HepG2 (cell line): Measurements from ENCODE around the gene KIAA2012. TPM values are rescaled to one million over a fixed set of nuclear protein-coding genes. Genes with fewer than 3 reads are reported as not detected.

ENCODE experiments used
- CHCHD3 ChIP-seq: sonication (generic); formaldehyde crosslinking; IDR thresholded peaks from 2 replicates; pipeline ENCODE4 v1.8.0; 2022; ENCODE audit warnings: mild to moderate bottlenecking, missing genetic modification reagents, moderate library complexity
- EZH2 ChIP-seq: conservative IDR thresholded peaks from 2 replicates; pipeline ENCODE4 v1.6.1; 2012; ENCODE audit warnings: mild to moderate bottlenecking, low read depth, low read length, moderate library complexity
- FOXC1 ChIP-seq: sonication (generic); formaldehyde crosslinking; IDR thresholded peaks from 2 replicates; pipeline ENCODE4 v1.8.0; 2022; ENCODE audit warnings: mild to moderate bottlenecking, missing genetic modification reagents, borderline replicate concordance
- GABPA ChIP-seq, 2 experiments: IDR thresholded peaks; 2 replicates each; pipeline ENCODE4 v1.6.1; 2011 to 2016; ENCODE audit warnings: low read depth in 2 of 2, low read length in 1 of 2, missing biosample characterization in 1 of 2, missing genetic modification characterization in 1 of 2
- MIER3 ChIP-seq: IDR thresholded peaks from 2 replicates; pipeline ENCODE4 v1.6.1; 2016; ENCODE audit warnings: missing compliant biosample characterization, borderline replicate concordance
- NFRKB ChIP-seq: fragments of 450-650 bp; IDR thresholded peaks from 2 replicates; pipeline ENCODE4 v1.6.1; 2017
- NR1H2 ChIP-seq: sonication (generic); formaldehyde crosslinking; IDR thresholded peaks from 2 replicates; pipeline ENCODE4 v1.8.1; 2022; ENCODE audit warnings: low read depth, missing genetic modification reagents, borderline replicate concordance
- SMARCC2 ChIP-seq: fragments of 450-650 bp; IDR thresholded peaks from 2 replicates; pipeline ENCODE4 v1.6.1; 2017; ENCODE audit warnings: antibody characterized with exemption, mild to moderate bottlenecking
- SMARCE1 ChIP-seq: fragments of 450-650 bp; IDR thresholded peaks from 2 replicates; pipeline ENCODE4 v1.6.1; 2017; ENCODE audit warnings: borderline replicate concordance
- SNRNP70 ChIP-seq: fragments of 200-400 bp; formaldehyde crosslinking; IDR thresholded peaks from 2 replicates; pipeline ENCODE4 v1.6.1; 2017; ENCODE audit warnings: mild to moderate bottlenecking, low read depth, low read length, moderate library complexity
- SUZ12 ChIP-seq: fragments of 150-350 bp; IDR thresholded peaks from 2 replicates; pipeline ENCODE4 v1.6.1; 2014; ENCODE audit warnings: low read depth, low read length
- TAF1 ChIP-seq: sonication (generic); formaldehyde crosslinking; IDR thresholded peaks from 2 replicates; pipeline ENCODE4 v1.4.0; 2020; ENCODE audit warnings: missing genetic modification reagents
- TCF7L2 ChIP-seq: IDR thresholded peaks from 2 replicates; pipeline ENCODE4 v1.6.1; 2011; ENCODE audit warnings: mild to moderate bottlenecking, low read depth, low read length, moderate library complexity
- ZBTB42 ChIP-seq: sonication (generic); formaldehyde crosslinking; IDR thresholded peaks from 2 replicates; pipeline ENCODE4 v1.5.0; 2020; ENCODE audit warnings: mild to moderate bottlenecking, missing genetic modification reagents
- ZFY ChIP-seq: sonication (generic); formaldehyde crosslinking; IDR thresholded peaks from 2 replicates; pipeline ENCODE4 v1.4.0; 2020; ENCODE audit warnings: missing genetic modification reagents
- ZMYM4 ChIP-seq: sonication (generic); formaldehyde crosslinking; IDR thresholded peaks from 2 replicates; pipeline ENCODE4 v1.8.1; 2023; ENCODE audit warnings: mild to moderate bottlenecking, missing genetic modification reagents
- ZNF160 ChIP-seq: sonication (generic); formaldehyde crosslinking; IDR thresholded peaks from 2 replicates; pipeline ENCODE4 v1.8.0; 2022; ENCODE audit warnings: mild to moderate bottlenecking, inconsistent platforms, missing genetic modification reagents
- ZNF235 ChIP-seq: sonication (generic); formaldehyde crosslinking; IDR thresholded peaks from 2 replicates; pipeline ENCODE4 v1.8.1; 2023; ENCODE audit warnings: mild to moderate bottlenecking, missing genetic modification reagents, borderline replicate concordance
- ZNF263 ChIP-seq: sonication (generic); formaldehyde crosslinking; IDR thresholded peaks from 2 replicates; pipeline ENCODE4 v1.4.0; 2020; ENCODE audit warnings: missing genetic modification reagents
- ZNF431 ChIP-seq: sonication (generic); formaldehyde crosslinking; IDR thresholded peaks from 2 replicates; pipeline ENCODE4 v1.9.0; 2022; ENCODE audit warnings: missing genetic modification reagents, low read depth, mild to moderate bottlenecking, borderline replicate concordance
- ZNF629 ChIP-seq: sonication (generic); formaldehyde crosslinking; conservative IDR thresholded peaks from 2 replicates; pipeline ENCODE4 v1.5.0; 2020; ENCODE audit warnings: missing genetic modification reagents
- ZNF788 ChIP-seq: sonication (generic); formaldehyde crosslinking; IDR thresholded peaks from 2 replicates; pipeline ENCODE4 v1.5.0; 2020; ENCODE audit warnings: mild to moderate bottlenecking, missing genetic modification reagents, borderline replicate concordance
- ZSCAN9 ChIP-seq: IDR thresholded peaks from 2 replicates; pipeline ENCODE4 v1.6.1; 2016; ENCODE audit warnings: borderline replicate concordance
- polyA plus RNA-seq, 8 experiments: library from polyadenylated mRNA; depleted of rRNA in 3 of 8; stranded (reverse) in 7 of 8; unstranded in 1 of 8; fragments of >200 nt; fragmentation: Illumina TruSeq in 4 of 8; extraction: Trizol in 4 of 8; gene quantifications; 2 replicates each; pipeline versions ENCODE4 v1.2.1 to v1.2.3, GENCODE V29; 2011 to 2016; ENCODE audit warnings: low read depth in 4 of 8, missing spikeins in 1 of 8, mixed read lengths in 1 of 8; ENCODE audit not compliant: insufficient read depth in 1 of 8
- total RNA-seq, 5 experiments: library from RNA; depleted of rRNA; stranded (reverse); fragments of >200 nt; fragmentation: Illumina TruSeq; extraction: Trizol; gene quantifications; 2 replicates each; pipeline ENCODE4 v1.2.3, GENCODE V29; 2016; ENCODE audit warnings: low read depth in 1 of 5
- TF ChIP-seq, protein P1 (sequence below): conservative IDR thresholded peaks from 2 replicates; pipeline ENCODE4 v1.6.1; 2018; ENCODE audit warnings: missing genetic modification reagents
- TF ChIP-seq, protein P2 (sequence below): IDR thresholded peaks from 2 replicates; pipeline ENCODE4 v1.6.1; 2016; ENCODE audit warnings: missing biosample characterization, missing genetic modification reagents, low read depth
- TF ChIP-seq, protein P3 (sequence below): sonication (generic); formaldehyde crosslinking; IDR thresholded peaks from 2 replicates; pipeline ENCODE4 v1.4.0; 2020; ENCODE audit warnings: missing genetic modification reagents

The KIAA2012 gene
- total and polyA plus RNA-seq, 2 of the 13 experiments (the other 11 are each of a cell fraction or from before 2014, with no cell fraction given): not detected

- TF ChIP-seq, protein P1, sequence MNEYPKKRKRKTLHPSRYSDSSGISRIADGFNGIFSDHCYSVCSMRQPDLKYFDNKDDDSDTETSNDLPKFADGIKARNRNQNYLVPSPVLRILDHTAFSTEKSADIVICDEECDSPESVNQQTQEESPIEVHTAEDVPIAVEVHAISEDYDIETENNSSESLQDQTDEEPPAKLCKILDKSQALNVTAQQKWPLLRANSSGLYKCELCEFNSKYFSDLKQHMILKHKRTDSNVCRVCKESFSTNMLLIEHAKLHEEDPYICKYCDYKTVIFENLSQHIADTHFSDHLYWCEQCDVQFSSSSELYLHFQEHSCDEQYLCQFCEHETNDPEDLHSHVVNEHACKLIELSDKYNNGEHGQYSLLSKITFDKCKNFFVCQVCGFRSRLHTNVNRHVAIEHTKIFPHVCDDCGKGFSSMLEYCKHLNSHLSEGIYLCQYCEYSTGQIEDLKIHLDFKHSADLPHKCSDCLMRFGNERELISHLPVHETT (CRISPR knock-in tag): no peak
- TF ChIP-seq CHCHD3 (no peak), MIER3 (CRISPR knock-in tag) (no peak), NFRKB (no peak), FOXC1 (CRISPR knock-in tag) (no peak), ZNF263 (CRISPR knock-in tag) (0 out of 2 replicates have a peak, but pooled peaks have one; percentile 4), TAF1 (CRISPR knock-in tag) (no peak; the same call in 1 of the 2 replicates), ZNF431 (0 out of 2 replicates have a peak, but pooled peaks have one; percentile 14), ZNF235 (CRISPR knock-in tag) (0 out of 2 replicates have a peak, but pooled peaks have one; percentile 26), ZMYM4 (CRISPR knock-in tag) (no peak), NR1H2 (CRISPR knock-in tag) (no peak), ZNF160 (CRISPR knock-in tag) (no peak), SUZ12 (no peak), ZSCAN9 (CRISPR knock-in tag) (no peak), ZNF629 (CRISPR knock-in tag) (no peak), ZFY (0 out of 2 replicates have a peak, but pooled peaks have one; percentile 6), GABPA (IDR thresholded peaks at IDR 0.05; ENCODE audit: low read depth, low read length) (no peak), GABPA (CRISPR knock-in tag; IDR thresholded peaks at IDR 0.05; ENCODE audit: low read depth) (no peak), SMARCC2 (no peak), ZBTB42 (CRISPR knock-in tag) (no peak), SNRNP70 (no peak), SMARCE1 (no peak), EZH2 (peak; percentile 87; the same call in 1 of the 2 replicates), TCF7L2 (no peak), ZNF788 (CRISPR knock-in tag) (no peak)
- TF ChIP-seq, protein P2, sequence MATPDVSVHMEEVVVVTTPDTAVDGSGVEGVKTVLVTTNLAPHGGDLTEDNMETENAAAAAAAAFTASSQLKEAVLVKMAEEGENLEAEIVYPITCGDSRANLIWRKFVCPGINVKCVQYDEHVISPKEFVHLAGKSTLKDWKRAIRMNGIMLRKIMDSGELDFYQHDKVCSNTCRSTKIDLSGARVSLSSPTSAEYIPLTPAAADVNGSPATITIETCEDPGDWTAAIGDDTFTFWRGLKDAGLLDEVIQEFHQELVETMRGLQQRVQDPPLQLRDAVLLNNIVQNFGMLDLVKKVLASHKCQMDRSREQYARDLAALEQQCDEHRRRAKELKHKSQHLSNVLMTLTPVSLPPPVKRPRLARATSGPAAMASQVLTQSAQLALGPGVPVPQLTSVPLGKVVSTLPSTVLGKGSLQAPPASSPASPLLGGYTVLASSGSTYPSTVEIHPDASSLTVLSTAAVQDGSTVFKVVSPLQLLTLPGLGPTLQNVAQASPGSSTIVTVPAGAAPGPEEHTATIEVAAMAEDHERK (CRISPR knock-in tag): no peak
- TF ChIP-seq, protein P3, sequence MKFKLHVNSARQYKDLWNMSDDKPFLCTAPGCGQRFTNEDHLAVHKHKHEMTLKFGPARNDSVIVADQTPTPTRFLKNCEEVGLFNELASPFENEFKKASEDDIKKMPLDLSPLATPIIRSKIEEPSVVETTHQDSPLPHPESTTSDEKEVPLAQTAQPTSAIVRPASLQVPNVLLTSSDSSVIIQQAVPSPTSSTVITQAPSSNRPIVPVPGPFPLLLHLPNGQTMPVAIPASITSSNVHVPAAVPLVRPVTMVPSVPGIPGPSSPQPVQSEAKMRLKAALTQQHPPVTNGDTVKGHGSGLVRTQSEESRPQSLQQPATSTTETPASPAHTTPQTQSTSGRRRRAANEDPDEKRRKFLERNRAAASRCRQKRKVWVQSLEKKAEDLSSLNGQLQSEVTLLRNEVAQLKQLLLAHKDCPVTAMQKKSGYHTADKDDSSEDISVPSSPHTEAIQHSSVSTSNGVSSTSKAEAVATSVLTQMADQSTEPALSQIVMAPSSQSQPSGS (CRISPR knock-in tag): no peak
Measured at GRCh38 chr2:202034249-202035088, 38.6 kb upstream of the KIAA2012 start (continued).
